Measurements from ENCODE around the gene CMTM2.
"Not testable (repeated sequence)": the region's sequence is repeated elsewhere in the genome, so short reads cannot be mapped to it uniquely, and the experiment has no call there.

CMTM2 gene

DNA sequence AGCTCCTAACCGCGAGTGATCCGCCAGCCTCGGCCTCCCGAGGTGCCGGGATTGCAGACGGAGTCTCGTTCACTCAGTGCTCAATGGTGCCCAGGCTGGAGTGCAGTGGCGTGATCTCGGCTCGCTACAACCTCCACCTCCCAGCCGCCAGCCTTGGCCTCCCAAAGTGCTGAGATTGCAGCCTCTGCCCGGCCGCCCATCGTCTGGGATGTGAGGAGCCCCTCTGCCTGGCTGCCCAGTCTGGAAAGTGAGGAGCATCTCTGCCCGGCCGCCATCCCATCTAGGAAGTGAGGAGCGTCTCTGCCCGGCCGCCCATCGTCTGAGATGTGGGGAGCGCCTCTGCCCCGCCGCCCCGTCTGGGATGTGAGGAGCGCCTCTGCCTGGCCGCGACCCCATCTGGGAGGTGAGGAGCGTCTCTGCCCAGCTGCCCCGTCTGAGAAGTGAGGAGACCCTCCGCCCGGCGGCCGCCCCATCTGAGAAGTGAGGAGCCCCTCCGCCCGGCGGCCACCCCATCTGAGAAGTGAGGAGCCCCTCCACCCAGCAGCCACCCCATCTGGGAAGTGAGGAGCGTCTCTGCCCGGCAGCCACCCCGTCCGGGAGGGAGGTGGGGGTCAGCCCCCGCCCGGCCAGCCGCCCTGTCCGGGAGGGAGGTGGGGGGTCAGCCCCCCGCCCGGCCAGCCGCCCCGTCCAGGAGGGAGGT is 51.4 kb downstream of the CMTM2 start:
- DNase-seq (ENCODE audit: low read depth in 1 of 2, low spot score in 1 of 2): not testable (repeated sequence)

DNA sequence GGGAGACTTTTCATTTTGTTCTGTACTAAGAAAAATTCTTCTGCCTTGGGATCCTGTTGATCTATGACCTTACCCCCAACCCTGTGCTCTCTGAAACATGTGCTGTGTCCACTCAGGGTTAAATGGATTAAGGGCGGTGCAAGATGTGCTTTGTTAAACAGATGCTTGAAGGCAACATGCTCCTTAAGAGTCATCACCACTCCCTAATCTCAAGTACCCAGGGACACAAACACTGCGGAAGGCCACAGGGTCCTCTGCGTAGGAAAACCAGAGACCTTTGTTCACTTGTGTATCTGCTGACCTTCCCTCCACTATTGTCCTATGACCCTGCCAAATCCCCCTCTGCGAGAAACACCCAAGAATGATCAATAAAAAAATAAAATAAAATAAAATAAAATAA is 52.3 kb downstream of the CMTM2 start:
- not testable (repeated sequence) for DNase-seq (ENCODE audit: low read depth in 1 of 2, low spot score in 1 of 2)

GRCh38 chr16:66634527-66635196 is 55.4 kb downstream of the CMTM2 start:
- no peak for DNase-seq (ENCODE audit: low read depth in 1 of 2, low spot score in 1 of 2)

DNA sequence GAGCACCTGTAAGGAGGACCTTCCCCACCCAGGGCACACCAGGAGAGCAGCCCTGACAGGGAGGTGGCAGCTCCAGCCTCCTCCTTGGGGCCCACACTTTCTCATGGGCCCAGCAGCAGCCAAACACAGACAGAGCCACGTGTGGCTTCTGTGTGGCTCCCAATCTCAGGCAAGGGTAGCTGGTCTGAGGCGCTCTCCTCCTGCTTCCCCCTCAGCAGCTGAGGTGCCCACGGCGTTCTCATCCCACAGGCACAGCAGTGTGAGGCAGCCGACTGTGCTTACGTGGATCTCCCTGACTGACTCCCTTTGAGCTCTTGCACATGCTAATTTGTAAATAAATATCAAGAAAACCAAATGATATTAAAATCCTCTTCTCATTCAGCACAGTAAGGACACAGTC is 56.1 kb downstream of the CMTM2 start:
- no peak for DNase-seq (ENCODE audit: low read depth in 1 of 2, low spot score in 1 of 2)

DNA sequence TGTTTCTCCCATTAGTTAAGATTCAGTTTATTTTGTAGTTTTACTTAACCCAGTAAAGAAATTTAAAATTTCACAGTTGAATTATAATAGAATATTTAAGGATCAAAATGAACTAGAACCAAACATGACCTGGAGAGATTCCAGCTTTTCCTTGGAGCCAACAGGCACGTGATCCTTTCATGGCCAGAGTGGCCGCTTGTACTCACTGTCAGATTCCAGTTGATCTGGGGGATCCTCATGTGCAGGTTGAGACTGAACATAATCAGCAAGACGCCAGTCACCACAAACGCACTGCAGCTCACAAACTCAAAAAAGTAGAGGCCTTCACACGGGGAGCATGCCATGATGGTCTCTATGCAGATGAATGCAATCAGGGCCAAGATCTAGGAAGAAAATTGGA is 56.9 kb downstream of the CMTM2 start:
- no peak for DNase-seq (ENCODE audit: low read depth in 1 of 2, low spot score in 1 of 2)

- no peak for DNase-seq (ENCODE audit: low read depth in 1 of 2, low spot score in 1 of 2)
Measured at GRCh38 chr16:66637806-66638205, 58.5 kb downstream of the CMTM2 start.
